Measurements from ENCODE around the gene KANK4.

KANK4 gene

DNA sequence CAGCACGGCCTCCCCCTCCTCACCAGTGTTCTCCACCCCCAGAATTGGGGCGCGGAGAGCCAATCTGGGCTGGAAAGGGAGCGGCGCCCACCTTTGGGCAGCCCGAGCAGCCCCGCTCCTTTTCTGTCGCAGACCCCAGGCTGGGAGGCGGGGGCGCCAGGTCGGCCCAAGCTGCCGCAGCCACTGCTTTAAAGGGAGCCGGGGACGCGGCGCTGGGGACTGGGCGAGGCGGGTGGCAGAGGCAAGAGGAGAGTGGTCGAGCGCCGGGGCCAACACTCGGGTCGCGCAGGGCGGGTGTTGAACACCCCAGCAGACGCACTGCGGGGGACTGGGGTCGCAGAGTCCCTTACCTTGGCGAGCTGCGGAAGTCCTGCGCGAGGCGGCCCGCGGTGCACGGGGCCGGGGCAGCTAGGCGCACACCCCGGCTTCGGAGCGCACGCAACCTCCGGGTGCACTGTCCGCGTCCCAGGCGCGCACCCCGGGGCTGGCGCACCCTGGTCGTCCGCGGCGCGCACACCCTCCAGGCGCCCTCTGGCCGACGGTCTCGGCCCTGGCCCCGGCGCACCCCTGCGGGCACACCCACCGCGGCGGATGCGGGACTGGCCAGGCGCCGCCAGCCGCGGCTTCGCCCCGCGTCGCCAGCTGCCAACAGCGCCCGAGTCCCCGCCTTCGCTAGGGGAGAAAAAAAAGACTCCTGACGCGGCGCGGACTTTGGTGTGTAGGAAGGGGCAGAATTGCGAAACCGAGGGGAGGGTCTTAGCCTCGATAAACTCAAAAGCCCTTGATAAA lies at the start of gene KANK4:
Gene KANK4 (minus strand): TSS at position 679 of the 789 bp plus-strand sequence. CDS start 37,870 bp downstream, outside the sequence.
- no peak for DNase-seq

DNA sequence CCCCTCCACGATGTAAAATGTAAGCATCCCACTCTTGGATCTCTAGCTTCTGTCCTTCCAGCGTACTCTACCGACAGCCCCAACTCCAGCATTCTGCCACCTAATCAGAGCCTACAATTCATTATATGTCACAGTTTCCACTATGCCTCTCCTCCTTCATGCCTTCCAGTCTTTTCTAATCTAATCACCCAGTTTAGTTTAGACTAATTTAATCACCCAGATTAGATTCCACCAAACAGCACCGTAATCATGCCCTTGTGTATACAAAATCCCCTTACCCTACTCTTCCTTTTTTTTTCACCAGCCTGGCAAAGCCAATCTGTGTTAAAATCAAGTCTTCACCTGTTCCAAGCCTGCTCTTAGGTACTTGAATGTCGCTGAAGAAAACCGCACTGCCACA lies 49.8 kb upstream of the KANK4 start:
- no peak for DNase-seq

DNA sequence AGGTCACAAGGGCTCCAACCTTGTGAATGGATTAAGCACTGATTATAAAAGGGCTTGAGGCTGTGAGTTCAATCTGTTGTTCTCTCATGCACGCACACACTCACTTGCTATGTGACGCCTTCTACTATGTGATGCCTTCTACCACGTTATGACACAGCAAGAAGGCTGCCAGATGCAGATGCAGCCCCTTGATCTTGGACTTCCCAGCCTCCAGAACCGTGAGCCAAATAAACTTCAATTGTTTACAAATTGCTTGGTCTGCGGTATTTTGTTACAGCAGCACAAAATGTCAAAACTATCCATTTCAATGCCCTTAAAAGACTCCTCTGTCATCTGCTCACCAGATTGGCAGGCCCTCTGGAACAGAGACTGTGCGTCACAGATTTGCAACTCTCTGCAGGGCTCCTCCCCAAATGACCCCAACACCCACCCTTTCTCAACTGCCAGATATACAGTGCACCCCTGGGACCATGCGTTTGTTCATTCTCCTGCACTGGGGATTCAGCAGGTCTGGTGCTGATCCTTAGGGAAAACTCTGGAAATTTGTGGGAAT lies 47.8 kb upstream of the KANK4 start:
- no peak for DNase-seq

DNA sequence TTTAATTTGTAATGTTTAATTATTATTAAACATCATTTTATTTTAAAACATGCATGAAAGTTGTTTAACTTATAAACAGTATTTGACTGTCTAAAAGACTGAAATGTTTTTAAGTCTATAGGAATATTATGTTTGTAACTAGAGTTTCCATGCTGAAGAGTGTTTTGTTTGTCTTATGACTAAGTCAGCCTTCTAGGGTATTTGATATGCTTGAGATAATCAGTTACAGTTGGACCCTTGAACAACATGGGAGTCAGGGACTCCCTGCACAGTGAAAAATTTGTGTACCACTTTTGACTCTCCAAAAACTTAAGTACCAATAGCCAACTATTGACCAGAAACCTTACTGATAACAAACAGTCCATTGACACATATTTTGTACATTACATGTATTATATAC lies 45.5 kb upstream of the KANK4 start:
- DNase-seq, result no peak

DNA sequence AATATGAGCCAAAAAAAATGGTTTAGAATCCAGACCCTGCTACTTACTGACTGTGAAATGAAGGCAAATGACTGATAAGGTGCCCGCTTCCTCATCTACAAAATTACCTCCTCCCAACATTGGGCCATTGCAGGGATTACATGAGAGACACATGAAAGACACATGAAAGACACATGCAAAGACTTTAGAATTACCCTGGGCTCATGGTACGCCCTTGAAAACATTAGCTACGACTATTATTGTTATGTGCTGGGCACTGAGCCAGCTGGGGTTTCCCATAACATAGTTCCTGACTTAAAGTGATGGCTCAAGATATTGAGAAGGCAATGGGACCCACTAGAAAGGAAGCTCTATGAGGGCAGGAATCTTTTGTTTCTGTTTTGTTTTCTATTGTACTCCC lies 43.7 kb upstream of the KANK4 start:
- no peak for DNase-seq

DNA sequence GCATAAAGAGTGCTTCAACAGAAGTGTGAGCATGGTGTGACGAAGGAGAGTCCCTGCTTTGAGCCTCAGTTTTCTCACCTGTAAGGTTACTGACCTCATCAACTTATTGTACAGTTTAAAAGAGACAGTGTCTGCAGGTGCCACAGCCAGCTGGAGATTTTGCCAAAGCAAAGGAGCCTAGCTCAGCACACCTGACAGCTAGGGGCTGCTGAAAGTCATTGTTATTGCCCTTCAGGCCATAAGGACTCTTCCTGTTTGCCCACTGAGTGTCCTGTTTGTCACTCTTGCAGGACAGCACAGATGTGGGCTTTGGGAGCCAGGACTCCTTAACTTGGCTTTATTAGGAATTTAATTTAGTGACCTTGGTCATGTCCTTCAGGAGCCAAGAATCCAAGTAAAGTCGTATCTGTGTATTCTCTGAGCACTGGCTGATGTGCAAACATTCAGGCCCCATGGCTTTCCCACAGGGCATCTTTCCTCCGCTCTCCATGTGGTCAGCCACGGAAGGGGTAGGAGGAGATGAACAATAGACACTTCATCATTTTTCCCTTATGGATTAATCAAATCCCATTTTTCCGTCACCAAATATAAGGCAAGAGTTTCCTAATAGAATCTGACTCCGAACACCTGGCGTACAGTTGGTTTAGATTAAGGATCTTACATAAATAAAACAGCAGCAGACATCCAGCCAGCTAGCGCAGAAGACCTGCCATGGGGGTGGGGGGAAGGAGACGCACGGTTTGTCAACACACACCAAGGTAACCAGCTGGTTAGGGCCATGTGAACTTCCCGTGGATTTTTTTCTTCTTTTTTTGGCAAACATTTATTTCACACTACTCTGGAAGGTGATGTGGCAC lies 43.1 kb upstream of the KANK4 start:
- no peak for DNase-seq

DNA sequence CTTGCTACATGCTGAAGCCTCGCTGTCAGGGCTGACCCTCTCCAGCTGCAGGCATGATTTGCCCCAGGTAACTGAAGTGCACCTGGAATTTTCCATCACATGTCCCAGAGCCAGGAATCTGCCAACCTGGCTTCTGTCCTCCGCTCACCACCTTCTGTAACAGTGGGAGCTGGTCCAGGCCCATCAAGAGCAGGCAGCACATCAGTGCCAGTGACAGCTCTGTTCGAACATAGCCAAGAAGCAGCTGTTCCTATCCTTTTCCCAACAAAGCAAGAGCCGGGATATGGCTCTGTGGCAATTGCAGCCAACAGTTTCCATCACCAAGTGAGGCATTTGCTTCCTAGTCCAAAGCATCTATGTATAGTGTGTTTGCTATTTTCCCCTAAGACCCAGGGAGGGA lies 42.2 kb upstream of the KANK4 start:
- DNase-seq, result no peak

DNA sequence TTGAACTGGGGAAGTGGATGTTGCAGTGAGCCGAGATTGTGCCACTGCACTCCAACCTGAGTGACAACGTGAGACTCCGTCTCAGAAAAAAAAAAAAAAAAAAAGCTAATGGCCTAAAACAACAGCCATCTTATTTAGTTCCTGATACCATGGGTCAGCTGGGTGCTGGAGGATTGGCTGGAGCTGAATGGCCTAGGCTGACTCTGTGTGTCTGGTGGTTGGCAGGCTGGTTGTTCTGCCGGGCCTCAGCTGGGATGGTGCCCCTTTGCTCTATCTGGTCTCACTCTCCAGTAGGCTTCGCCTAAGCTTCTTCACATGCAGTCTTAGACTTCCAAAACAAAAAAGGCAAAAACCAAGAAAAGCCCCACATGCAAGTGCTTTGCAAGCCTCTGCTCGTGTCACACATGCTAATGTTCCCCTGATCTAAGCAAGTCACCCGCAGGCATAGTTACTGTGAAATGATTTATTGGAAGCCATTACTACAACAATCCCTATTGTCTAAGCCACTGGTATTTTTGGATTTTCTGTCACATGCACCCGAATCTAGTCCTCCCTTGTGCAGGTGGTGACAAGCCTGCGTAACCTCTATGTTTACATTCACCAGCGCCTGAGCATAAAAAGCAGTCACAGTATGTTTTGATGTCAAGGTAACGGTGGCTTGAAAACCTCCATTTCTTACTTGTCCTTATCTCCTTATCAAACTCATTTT lies 39.6 kb upstream of the KANK4 start:
- no peak for DNase-seq

DNA sequence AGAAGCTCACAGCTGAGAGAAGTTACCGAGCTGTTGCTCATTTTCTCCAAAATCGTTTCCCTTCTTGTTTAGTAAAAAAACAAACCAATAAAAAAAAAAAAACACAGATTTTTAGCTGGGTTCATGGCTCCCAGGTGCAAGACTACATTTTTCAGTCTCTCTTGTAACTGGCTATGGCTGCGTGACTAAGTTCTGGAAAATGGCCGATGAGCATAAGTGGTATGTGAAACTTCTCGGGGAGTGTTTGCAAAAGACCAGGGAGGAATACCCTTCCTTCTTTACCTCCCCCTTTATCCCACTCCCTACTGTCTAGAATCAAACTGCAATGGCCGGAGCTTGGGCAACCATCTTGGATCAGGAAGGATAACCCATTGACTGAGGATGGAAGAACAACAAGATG lies 38.7 kb upstream of the KANK4 start:
- DNase-seq, result no peak

DNA sequence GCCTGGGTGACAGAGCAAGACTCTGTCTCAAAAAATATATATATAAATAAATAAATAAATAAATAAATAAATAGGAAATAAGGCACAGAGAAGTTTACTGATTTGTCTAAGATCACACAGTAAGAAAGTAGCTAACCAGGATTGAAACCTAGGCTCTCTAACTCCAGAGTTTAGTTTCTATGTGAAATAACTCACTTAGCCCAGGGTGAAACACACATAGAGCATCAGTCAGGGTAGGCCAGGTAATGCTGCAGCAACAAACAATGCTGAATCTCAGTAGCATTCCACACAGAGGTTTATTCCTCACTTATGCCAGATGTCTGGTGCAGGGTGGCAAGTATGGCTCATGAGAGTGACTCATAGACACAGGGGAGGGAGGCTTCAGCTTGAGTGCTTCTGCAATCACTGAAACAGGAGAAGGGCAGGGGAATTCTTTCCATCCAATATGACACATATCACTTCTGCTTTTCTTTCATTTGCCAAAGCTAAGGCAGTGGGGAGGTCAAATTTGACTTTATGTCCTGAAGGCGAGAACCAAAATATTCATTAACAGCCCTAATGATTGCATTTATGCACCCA lies 37.1 kb upstream of the KANK4 start:
- DNase-seq, result no peak

DNA sequence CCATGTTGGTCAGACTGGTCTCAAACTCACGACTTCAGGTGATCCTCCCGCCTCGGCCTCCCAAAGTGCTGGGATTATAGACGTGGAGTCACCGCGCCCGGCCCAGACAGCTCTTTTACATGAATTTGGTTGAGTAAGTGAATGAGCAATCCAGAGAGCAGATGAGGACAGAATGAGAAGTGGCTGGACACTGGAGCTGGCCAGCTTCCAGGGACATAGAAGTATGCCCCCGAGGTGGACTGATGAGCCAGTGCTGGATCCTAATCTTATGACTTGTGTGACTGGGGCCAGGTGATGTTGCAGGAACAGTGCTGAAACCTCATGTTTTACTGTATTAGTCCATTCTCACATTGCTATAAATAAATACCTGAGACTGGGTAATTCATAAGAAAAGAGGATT lies 35.9 kb upstream of the KANK4 start:
- DNase-seq, result no peak

DNA sequence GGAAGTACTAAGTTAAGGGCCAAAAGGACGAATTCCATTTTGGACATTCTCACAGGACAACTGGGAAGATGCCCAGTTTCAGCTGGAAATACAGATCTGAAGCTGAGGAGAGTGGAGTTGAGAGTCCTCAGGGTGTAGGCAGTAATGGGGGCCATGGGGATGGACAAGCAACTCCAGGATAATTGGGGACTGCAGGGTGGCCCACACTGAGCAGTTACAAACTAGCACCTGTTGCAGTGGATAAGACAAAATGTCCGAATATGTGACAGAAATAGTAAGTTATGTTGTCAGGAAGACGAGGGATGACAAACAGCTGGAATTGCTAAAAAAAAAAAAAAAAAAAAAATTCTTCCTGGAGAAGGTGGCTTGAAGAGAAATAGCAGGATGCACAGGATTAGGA lies 34.6 kb upstream of the KANK4 start:
- DNase-seq, result no peak

DNA sequence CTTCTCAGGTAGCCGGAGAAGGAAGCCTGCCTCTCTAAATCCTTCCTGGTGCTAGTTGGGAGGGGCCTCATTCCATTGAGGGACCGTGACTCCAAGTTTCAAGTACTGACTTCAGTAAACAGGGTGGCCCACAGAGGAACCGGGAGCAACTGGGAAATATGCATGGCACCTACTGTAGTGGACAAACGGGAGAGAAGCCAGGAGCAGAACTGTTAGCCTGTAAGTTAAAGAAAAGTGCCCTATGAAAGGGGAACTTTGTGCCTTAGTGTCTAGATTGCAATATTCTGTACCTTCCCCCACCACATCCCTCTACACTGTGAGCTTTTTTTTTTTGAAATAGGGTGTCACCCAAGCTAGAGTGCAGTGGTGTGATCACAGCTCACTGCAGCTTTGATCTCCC lies 33.2 kb upstream of the KANK4 start:
- DNase-seq, result no peak

DNA sequence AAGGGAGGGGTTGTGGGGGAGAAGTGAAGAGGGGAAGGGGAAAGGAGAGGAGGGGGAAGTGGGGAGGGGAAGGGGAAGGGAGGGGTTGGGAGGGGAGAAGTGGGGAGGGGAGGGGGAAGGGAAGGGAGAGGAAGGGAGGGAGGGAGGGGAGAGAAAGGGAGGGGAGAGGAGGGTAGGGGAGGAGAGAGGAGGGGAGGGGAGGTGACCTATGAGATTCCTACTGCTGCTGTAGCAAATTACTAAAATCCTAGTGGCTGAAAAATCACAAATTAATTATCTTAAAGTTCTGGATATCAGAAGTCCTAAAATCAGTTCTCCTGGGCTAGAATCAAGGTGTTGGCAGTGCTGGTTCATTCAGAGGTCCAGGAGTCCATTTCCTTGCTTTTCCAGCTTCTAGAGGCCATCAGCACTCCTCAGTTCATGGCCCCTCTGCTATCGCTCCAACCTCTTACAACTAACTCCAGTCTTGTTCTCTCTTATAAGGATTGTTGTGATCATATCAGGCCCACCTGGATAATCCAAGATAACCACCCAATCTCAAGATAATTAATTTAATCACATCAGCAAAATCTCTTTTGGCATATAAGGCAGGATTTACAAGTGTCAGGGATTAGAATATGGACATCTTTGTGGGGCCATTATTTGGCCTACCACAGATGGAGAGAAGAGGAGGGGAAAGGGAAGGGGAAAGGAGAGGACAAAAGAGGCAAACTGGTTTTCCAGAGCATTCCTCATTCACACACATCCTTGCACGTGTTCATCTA lies 30.4 kb upstream of the KANK4 start:
- no peak for DNase-seq

DNA sequence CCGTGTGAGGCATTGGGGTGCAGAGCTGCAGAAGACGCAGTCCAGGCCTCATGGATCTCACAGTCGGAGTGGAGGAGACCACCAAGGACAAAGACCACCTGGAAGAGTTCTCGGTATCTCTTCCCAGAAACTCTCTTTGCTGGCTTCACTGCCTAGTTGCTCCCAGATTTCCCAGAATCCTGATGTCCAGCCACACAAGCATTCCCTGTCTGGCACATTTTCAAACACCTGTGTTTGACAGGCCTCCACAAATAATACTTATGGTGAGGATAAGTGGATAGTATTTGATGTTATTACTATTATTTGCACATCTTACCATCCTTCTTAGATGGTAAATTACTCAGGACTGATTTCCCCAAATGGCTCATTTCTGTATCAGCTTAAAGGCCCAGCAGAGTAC lies 27.7 kb upstream of the KANK4 start:
- DNase-seq, result no peak

DNA sequence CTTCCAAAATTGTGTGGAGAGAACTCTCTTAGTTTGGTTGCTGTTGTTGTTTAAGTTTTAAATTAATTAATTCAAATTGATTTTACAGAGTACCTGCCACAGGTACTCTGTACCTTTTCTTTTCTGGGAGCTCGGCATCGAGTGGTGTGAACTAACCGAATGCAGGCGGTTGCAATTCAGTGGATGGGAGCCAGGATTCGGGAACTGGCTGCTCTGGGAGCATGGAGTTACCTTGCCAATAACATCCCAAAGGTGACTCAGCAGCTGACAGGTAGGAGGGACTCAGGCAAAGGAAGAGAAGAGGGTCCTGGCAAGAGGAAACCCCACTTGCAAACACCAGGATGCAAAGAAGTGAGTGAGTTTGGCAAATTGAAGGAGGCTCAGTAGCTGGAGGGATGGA lies 24.7 kb upstream of the KANK4 start:
- DNase-seq, result no peak

DNA sequence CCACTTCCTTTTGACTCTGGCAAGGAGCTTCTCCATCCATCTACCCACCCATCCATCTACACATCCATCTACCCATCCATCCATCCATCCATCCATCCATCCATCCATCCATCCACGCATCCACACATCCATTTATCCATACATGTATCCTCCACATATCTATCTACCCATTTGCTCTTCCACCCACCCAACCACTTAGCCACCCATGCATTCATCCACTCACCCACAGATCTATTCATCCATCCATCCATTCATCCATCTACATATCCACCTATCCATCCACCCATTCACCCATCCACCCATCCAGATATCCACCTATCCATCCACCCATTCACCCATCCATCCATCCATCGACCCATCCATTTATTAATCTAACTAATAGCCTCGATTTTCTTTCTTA lies 23.0 kb upstream of the KANK4 start:
- no peak for DNase-seq

DNA sequence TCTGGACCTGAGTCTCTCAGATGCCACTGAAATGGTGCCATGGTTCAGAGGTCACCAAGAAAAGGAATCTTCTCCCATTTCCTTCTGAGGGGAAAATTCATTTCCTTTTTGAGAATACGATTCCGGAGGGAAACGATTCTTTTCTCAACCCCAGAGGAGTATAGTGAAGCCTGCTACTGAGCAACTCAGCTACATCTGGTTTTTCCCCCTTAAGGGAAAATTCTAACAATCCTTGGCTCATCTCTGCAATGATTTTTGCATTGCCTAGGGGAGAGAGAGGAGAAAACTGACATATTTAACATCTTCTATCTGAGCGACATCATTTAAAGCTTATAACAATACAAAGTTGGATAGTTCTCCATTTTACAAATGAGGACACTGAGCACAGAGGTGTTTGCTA lies 22.4 kb upstream of the KANK4 start:
- DNase-seq, result no peak

DNA sequence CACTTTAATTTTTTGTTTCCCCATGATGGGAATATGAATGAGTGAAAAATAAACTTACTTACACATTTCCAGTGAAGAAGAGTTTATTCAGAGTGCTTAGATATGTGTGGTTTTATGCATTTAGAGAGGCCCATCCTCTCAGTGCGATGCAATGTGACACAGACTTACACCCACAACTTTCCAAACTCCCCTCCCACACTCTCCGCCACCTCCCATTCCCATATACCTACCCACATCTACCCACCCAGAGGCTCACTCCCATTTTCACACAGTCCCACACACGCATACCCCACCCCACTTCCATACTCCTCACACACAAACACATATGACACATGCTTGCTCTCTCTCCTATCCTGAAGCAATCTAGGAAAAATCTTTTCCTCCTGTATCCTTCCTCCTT lies 21.9 kb upstream of the KANK4 start:
- no peak for DNase-seq

DNA sequence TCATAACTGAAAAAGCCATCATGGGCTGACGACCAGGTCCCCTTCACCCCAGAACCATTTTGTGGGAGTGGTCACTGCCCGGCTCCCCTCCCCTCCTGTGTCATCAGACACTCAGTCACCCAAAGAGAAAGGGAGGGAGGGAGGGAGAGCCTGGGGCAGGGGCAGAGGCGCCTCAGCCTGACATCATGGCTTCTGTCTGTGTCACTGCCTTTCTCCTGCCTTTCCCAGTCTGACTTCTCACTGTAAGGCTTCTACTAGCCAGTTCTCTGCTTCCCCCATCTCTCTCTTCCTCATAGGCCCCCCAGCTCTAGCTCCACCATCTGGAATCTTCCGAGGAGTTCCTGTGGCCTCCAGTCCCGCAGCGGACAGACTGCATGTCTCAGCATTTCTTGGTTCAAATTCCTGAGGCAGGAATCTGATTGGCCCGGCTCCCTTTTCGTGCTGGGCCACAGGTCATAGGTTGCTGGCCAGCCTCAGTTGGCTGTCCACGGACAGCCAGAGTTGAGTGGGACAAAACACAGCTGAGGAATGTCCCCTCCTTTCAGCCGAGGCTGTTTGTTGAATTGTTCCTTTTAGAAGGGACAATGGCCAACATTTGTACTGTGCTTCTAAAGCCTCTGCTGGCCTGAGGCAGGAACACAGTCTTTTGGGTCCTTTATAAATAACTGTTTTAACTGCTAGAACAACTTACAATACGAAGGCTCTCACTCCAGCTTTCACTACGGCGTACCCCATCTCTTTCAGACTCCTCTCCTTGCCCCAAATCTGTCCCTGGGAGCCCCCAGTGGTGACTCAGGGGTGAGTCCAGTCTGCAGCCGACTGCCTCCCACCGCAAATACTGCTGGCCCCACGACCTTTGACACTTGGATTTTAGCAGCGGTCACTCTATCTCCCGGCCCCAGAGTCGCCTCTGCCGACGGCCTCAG lies 18.7 kb upstream of the KANK4 start:
- DNase-seq, result no peak
